Adrenal gland (tissue), 5 donors: ENCODE results near the gene ADAMTS18.

ENCODE experiments used
- CTCF ChIP-seq, 6 experiments: fragments of 450-650 bp in 4 of 6; fragments of 200-600 bp in 2 of 6; sonication (generic) in 1 of 6; IDR thresholded peaks; 1 replicate in 5 of 6; 2 replicates in 1 of 6; pipeline versions ENCODE4 v1.5.1 to v1.8.0; 2016 to 2021; ENCODE audit warnings: antibody characterized with exemption in 6 of 6, mild to moderate bottlenecking in 2 of 6, moderate library complexity in 1 of 6
- POLR2A ChIP-seq, 2 donors: fragments of 450-650 bp; IDR thresholded peaks; one replicate each; pipeline ENCODE4 v1.6.1; 2017; ENCODE audit warnings: antibody characterized with exemption in 2 of 2, mild to moderate bottlenecking in 2 of 2, moderate library complexity in 1 of 2
- donor health status: DM: no; HTN: no; CAD: no.

- TF ChIP-seq CTCF (IDR thresholded peaks at IDR 0.05): no peak
- TF ChIP-seq POLR2A (IDR thresholded peaks at IDR 0.05): no peak
Measured at GRCh38 chr16:77250400-77250799, 184.4 kb downstream of the ADAMTS18 start.
